Astrocyte (in vitro differentiated cells and primary cell): Measurements from ENCODE around the gene ICOS. TPM values are rescaled to one million over a fixed set of nuclear protein-coding genes. Genes with fewer than 3 reads are reported as not detected.

ENCODE experiments used
- DNase-seq: peaks from one replicate; pipeline ENCODE4 v3.0.0-alpha.2; 2010; ENCODE audit warnings: low read depth
- FAIRE-seq: peaks from 2 replicates; lab custom pipeline; 2011; peaks lifted over from hg19 to GRCh38; lab: Jason Lieb, UNC
- H2AFZ ChIP-seq: 2 replicates; pipeline ENCODE4 v1.6.0; 2012; ENCODE audit warnings: low read depth, low read length, inconsistent platforms
- H3K27ac ChIP-seq: 2 replicates; pipeline ENCODE4 v1.5.1; 2011; ENCODE audit warnings: low read depth, low read length, inconsistent platforms
- H3K27me3 ChIP-seq: 2 replicates; pipeline ENCODE4 v1.6.0; 2011; ENCODE audit warnings: low read length, inconsistent platforms; ENCODE audit not compliant: insufficient read depth
- H3K36me3 ChIP-seq: 2 replicates; pipeline ENCODE4 v1.5.1; 2011; ENCODE audit warnings: low read length, inconsistent platforms; ENCODE audit not compliant: insufficient read depth
- H3K4me1 ChIP-seq: 2 replicates; pipeline ENCODE4 v1.5.1; 2011; ENCODE audit warnings: low read length, inconsistent platforms; ENCODE audit not compliant: insufficient read depth
- H3K4me2 ChIP-seq: 2 replicates; pipeline ENCODE4 v1.6.0; 2012; ENCODE audit warnings: low read length, inconsistent platforms
- H3K4me3 ChIP-seq: 2 replicates; pipeline ENCODE4 v1.5.1; 2011; ENCODE audit warnings: low read depth, mild to moderate bottlenecking, low read length, inconsistent platforms; ENCODE audit not compliant: insufficient read depth
- H3K79me2 ChIP-seq: 2 replicates; pipeline ENCODE4 v1.6.0; 2012; ENCODE audit warnings: mild to moderate bottlenecking, low read length, inconsistent platforms; ENCODE audit not compliant: insufficient read depth
- H3K9ac ChIP-seq: 2 replicates; pipeline ENCODE4 v1.6.0; 2012; ENCODE audit warnings: mild to moderate bottlenecking, low read length, inconsistent platforms
- H3K9me3 ChIP-seq: 2 replicates; pipeline ENCODE4 v1.5.1; 2012; ENCODE audit warnings: low read depth, mild to moderate bottlenecking, low read length, inconsistent platforms; ENCODE audit not compliant: insufficient read depth
- H4K20me1 ChIP-seq: 2 replicates; pipeline ENCODE4 v1.6.0; 2012; ENCODE audit warnings: low read length, inconsistent platforms; ENCODE audit not compliant: insufficient read depth
- H3K27ac Mint-ChIP-seq: one replicate; pipeline ENCODE4 v1.8.0; 2021; ENCODE audit warnings: mild to moderate bottlenecking, mixed read lengths; ENCODE audit not compliant: unreplicated experiment
- H3K27me3 Mint-ChIP-seq: one replicate; pipeline ENCODE4 v1.8.0; 2021; ENCODE audit warnings: low read depth, mixed read lengths; ENCODE audit not compliant: unreplicated experiment
- H3K36me3 Mint-ChIP-seq: one replicate; pipeline ENCODE4 v1.8.0; 2021; ENCODE audit warnings: low read depth, mixed read lengths; ENCODE audit not compliant: unreplicated experiment
- H3K4me1 Mint-ChIP-seq: one replicate; pipeline ENCODE4 v1.8.0; 2021; ENCODE audit warnings: low read depth, mixed read lengths; ENCODE audit not compliant: unreplicated experiment
- H3K4me3 Mint-ChIP-seq: one replicate; pipeline ENCODE4 v1.8.0; 2021; ENCODE audit warnings: mild to moderate bottlenecking, moderate library complexity, mixed read lengths; ENCODE audit not compliant: unreplicated experiment
- H3K9me3 Mint-ChIP-seq: one replicate; pipeline ENCODE4 v1.8.0; 2021; ENCODE audit warnings: mild to moderate bottlenecking, mixed read lengths; ENCODE audit not compliant: unreplicated experiment
- EZH2 ChIP-seq: IDR thresholded peaks from 2 replicates; pipeline ENCODE4 v1.6.1; 2012; ENCODE audit warnings: mild to moderate bottlenecking, low read length, inconsistent platforms; ENCODE audit not compliant: insufficient read depth
- total RNA-seq: library from RNA; stranded (reverse); gene quantifications from 2 replicates; pipeline ENCODE4 v1.2.1, GENCODE V29; 2021
- TF ChIP-seq, protein P1 (sequence below): IDR thresholded peaks from 2 replicates; pipeline ENCODE4 v1.5.1; 2011; ENCODE audit warnings: low read depth, mild to moderate bottlenecking, inconsistent platforms, low read length, moderate library complexity; ENCODE audit not compliant: insufficient read depth

The ICOS gene
- total RNA-seq, 1 donor from 2014 or later = not detected

DNA sequence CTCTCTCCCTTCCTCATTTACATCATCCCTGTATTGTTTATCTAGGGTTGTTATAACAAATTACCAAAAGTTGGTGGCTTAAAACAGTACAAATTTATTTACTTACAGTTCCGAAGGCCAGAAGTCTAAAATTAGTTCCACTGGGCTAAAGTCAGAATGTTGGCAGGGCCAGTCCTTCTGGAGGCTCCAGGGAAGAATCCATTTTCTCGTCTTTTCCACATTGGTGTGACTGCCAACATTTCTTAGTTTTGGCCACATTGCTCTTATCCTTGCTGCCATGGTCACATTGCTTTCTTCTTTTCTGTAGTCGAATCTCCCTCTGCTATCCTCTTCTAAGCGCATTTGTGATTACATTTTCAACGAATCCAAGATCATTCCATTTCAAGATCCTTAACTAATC lies 34.7 kb downstream of the ICOS start:
- Mint-ChIP-seq H3K36me3 (no peaks in the 10 kb centered on the region), H3K4me1 (no peaks in the 10 kb centered on the region), H3K4me3 (no peak overlapping the region), H3K27ac (no peak overlapping the region), H3K27me3 (peaks cover 29% of the 10 kb centered on the region), H3K9me3 (peaks cover 5% of the 10 kb centered on the region)
- DNase-seq (no peak), FAIRE-seq (no peak)
- Histone ChIP-seq H3K4me3 (no peak overlapping the region), H3K79me2 (no peaks in the 10 kb centered on the region), H3K27me3 (peaks cover 3% of the 10 kb centered on the region), H2AFZ (no peak overlapping the region), H3K9ac (no peak overlapping the region), H3K36me3 (no peaks in the 10 kb centered on the region), H3K4me1 (no peaks in the 10 kb centered on the region), H3K9me3 (no peaks in the 10 kb centered on the region), H3K27ac (no peak overlapping the region), H3K4me2 (no peak overlapping the region), H4K20me1 (no peaks in the 10 kb centered on the region)
- TF ChIP-seq EZH2 = no peak
- TF ChIP-seq, protein P1, sequence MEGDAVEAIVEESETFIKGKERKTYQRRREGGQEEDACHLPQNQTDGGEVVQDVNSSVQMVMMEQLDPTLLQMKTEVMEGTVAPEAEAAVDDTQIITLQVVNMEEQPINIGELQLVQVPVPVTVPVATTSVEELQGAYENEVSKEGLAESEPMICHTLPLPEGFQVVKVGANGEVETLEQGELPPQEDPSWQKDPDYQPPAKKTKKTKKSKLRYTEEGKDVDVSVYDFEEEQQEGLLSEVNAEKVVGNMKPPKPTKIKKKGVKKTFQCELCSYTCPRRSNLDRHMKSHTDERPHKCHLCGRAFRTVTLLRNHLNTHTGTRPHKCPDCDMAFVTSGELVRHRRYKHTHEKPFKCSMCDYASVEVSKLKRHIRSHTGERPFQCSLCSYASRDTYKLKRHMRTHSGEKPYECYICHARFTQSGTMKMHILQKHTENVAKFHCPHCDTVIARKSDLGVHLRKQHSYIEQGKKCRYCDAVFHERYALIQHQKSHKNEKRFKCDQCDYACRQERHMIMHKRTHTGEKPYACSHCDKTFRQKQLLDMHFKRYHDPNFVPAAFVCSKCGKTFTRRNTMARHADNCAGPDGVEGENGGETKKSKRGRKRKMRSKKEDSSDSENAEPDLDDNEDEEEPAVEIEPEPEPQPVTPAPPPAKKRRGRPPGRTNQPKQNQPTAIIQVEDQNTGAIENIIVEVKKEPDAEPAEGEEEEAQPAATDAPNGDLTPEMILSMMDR = no peak

- H3K9ac ChIP-seq = no peak overlapping the region
- no peak for FAIRE-seq
These were observed 35.5 kb downstream of the ICOS start for GRCh38 chr2:203972066-203972465.

GRCh38 chr2:203973000-203973399 lies 36.4 kb downstream of the ICOS start:
- Mint-ChIP-seq H3K36me3 (no peaks in the 10 kb centered on the region), H3K4me1 (no peaks in the 10 kb centered on the region), H3K9me3 (peaks cover 5% of the 10 kb centered on the region), H3K4me3 (no peak overlapping the region), H3K27me3 (peaks cover 27% of the 10 kb centered on the region), H3K27ac (no peak overlapping the region)
- Histone ChIP-seq H3K9me3 (no peaks in the 10 kb centered on the region), H3K27ac (no peak overlapping the region), H3K9ac (no peak overlapping the region), H3K27me3 (peaks cover 3% of the 10 kb centered on the region), H3K4me2 (no peak overlapping the region), H2AFZ (no peak overlapping the region), H3K79me2 (no peaks in the 10 kb centered on the region), H3K4me1 (no peaks in the 10 kb centered on the region), H3K36me3 (no peaks in the 10 kb centered on the region), H3K4me3 (no peak overlapping the region), H4K20me1 (no peaks in the 10 kb centered on the region)
- FAIRE-seq (no peak), DNase-seq (no peak)
- no peak for TF ChIP-seq EZH2
- TF ChIP-seq, protein P1 = no peak

More at GRCh38 chr2:203972066-203972465, 35.5 kb downstream of the ICOS start:
- Histone ChIP-seq H3K4me1 (no peaks in the 10 kb centered on the region), H3K27ac (no peak overlapping the region), H3K27me3 (peaks cover 3% of the 10 kb centered on the region), H3K4me3 (no peak overlapping the region), H4K20me1 (no peaks in the 10 kb centered on the region), H3K36me3 (no peaks in the 10 kb centered on the region), H3K9me3 (no peaks in the 10 kb centered on the region), H2AFZ (no peak overlapping the region), H3K4me2 (no peak overlapping the region), H3K79me2 (no peaks in the 10 kb centered on the region)
- Mint-ChIP-seq H3K4me3 (no peak overlapping the region), H3K4me1 (no peaks in the 10 kb centered on the region), H3K9me3 (peaks cover 5% of the 10 kb centered on the region), H3K27ac (no peak overlapping the region), H3K36me3 (no peaks in the 10 kb centered on the region), H3K27me3 (peaks cover 27% of the 10 kb centered on the region)
- DNase-seq = no peak
- TF ChIP-seq, protein P1 = no peak
- TF ChIP-seq EZH2 = no peak
